Esophagus squamous epithelium (tissue), 4 donors: ENCODE data around the gene BBOX1.

Experiments
- CTCF ChIP-seq, 6 experiments: fragments of 450-650 bp in 4 of 6; fragments of 200-600 bp in 2 of 6; sonication (generic) in 2 of 6; IDR thresholded peaks; one replicate each; pipeline ENCODE4 v1.5.1; 2016 to 2019; ENCODE audit warnings: antibody characterized with exemption in 6 of 6, mild to moderate bottlenecking in 4 of 6, moderate library complexity in 4 of 6
- POLR2A ChIP-seq, 4 donors: fragments of 450-650 bp; IDR thresholded peaks; one replicate each; pipeline ENCODE4 v1.6.1; 2017; ENCODE audit warnings: antibody characterized with exemption in 4 of 4, mild to moderate bottlenecking in 4 of 4, moderate library complexity in 3 of 4

GRCh38 chr11:27061461-27061821, 20.8 kb downstream of the BBOX1 start:
- TF ChIP-seq CTCF (IDR thresholded peaks at IDR 0.05): no peak
- TF ChIP-seq POLR2A (IDR thresholded peaks at IDR 0.05): no peak
